ENCODE data around the gene NIP7.

NIP7 gene

GRCh38 chr16:69319381-69319780, 20.2 kb upstream of the NIP7 start:
- no peak for DNase-seq

GRCh38 chr16:69319826-69320739, 19.5 kb upstream of the NIP7 start:
- no peak for DNase-seq

- DNase-seq = no peak
Observed at GRCh38 chr16:69320740-69321073, 18.9 kb upstream of the NIP7 start.

- DNase-seq = no peak
Observed at GRCh38 chr16:69321080-69321479, 18.5 kb upstream of the NIP7 start.

- DNase-seq = no peak
Observed at GRCh38 chr16:69322343-69322742, 17.2 kb upstream of the NIP7 start.

GRCh38 chr16:69323415-69323814, 16.2 kb upstream of the NIP7 start:
- no peak for DNase-seq

- DNase-seq = no peak
Observed at GRCh38 chr16:69324013-69324531, 15.5 kb upstream of the NIP7 start.

- no peak for DNase-seq
Observed at GRCh38 chr16:69324585-69325253, 14.9 kb upstream of the NIP7 start.

GRCh38 chr16:69325784-69326171, 13.8 kb upstream of the NIP7 start:
- DNase-seq = no peak

- no peak for DNase-seq
Observed at GRCh38 chr16:69326172-69326873, 13.2 kb upstream of the NIP7 start.

- no peak for DNase-seq
Observed at GRCh38 chr16:69327585-69328310, 11.8 kb upstream of the NIP7 start.

GRCh38 chr16:69328854-69329316, 10.7 kb upstream of the NIP7 start:
- DNase-seq = no peak

GRCh38 chr16:69329369-69330285, 9.9 kb upstream of the NIP7 start:
- no peak for DNase-seq

GRCh38 chr16:69330286-69331109, 9.1 kb upstream of the NIP7 start, which contains the start of gene PDF:
TSS of gene PDF (minus strand) at chr16:69330588. CDS start at chr16:69330570, 18 bp downstream.
- DNase-seq = peak; percentile 94

GRCh38 chr16:69334696-69335095, 4.9 kb upstream of the NIP7 start:
- DNase-seq = no peak

GRCh38 chr16:69338557-69339288, 849 bp upstream of the NIP7 start:
- no peak for DNase-seq

GRCh38 chr16:69340095-69340644, 598 bp downstream of the NIP7 start:
- no peak for DNase-seq

GRCh38 chr16:69344171-69344570, 4.6 kb downstream of the NIP7 start:
- DNase-seq = no peak

GRCh38 chr16:69345923-69346322, 6.4 kb downstream of the NIP7 start:
- no peak for DNase-seq

Measured in fibroblast of skin of scalp (primary cell).